Osteocyte (in vitro differentiated cells): ENCODE measurements around the gene SMYD3. TPM values are rescaled to one million over a fixed set of nuclear protein-coding genes. Genes with fewer than 3 reads are reported as not detected.

Experiments used
- DNase-seq: peaks from one replicate; pipeline ENCODE4 v3.0.0; 2021; ENCODE audit warnings: mixed read lengths; ENCODE audit not compliant: unreplicated experiment; ENCODE audit errors: extremely low spot score
- H3K27ac Mint-ChIP-seq: one replicate; pipeline ENCODE4 v1.8.0; 2021; ENCODE audit warnings: mild to moderate bottlenecking, mixed read lengths; ENCODE audit not compliant: unreplicated experiment
- H3K27me3 Mint-ChIP-seq: one replicate; pipeline ENCODE4 v1.8.0; 2021; ENCODE audit warnings: mixed read lengths; ENCODE audit not compliant: unreplicated experiment
- H3K36me3 Mint-ChIP-seq: one replicate; pipeline ENCODE4 v1.8.0; 2021; ENCODE audit warnings: mixed read lengths; ENCODE audit not compliant: unreplicated experiment
- H3K4me1 Mint-ChIP-seq: one replicate; pipeline ENCODE4 v1.8.0; 2021; ENCODE audit warnings: mixed read lengths; ENCODE audit not compliant: unreplicated experiment
- H3K4me3 Mint-ChIP-seq: one replicate; pipeline ENCODE4 v1.8.0; 2021; ENCODE audit warnings: mild to moderate bottlenecking, moderate library complexity, mixed read lengths; ENCODE audit not compliant: unreplicated experiment
- H3K9me3 Mint-ChIP-seq: one replicate; pipeline ENCODE4 v1.8.0; 2021; ENCODE audit warnings: mixed read lengths; ENCODE audit not compliant: unreplicated experiment
- CTCF ChIP-seq: fragments of 200-600 bp; sonication (generic); IDR thresholded peaks from 2 replicates; pipeline ENCODE4 v1.5.0; 2021; ENCODE audit warnings: antibody characterized with exemption, mild to moderate bottlenecking, moderate library complexity
- total RNA-seq: library from RNA; stranded (reverse); gene quantifications from 2 replicates; pipeline ENCODE4 v1.2.1, GENCODE V29; 2021

Gene SMYD3
- total RNA-seq, 1 donor from 2014 or later: 22.3 TPM

DNA sequence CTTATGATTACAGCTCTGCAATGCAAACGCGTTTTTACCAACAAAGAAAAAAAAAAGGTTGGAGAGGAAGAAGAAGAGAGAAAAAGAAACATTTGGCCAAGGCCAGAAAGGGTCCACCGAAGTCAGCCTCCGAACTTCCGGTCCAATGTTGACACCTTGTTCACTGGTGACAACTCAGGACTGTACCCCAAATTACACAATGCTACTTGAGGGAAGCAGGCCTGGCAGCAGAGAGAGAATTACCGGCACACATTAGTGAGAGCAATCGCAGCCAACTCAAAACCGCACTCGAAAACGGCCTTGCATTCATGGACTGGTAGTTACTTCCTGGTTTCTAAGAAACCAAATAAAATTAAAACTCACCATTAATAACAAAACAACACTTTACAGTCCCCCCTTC lies 699.8 kb downstream of the SMYD3 start:
- no peaks in the 10 kb centered on the region for H3K4me1 Mint-ChIP-seq
- H3K4me3 Mint-ChIP-seq: no peak overlapping the region
- peak; percentile 25 for DNase-seq
- TF ChIP-seq CTCF: no peak
- H3K36me3 Mint-ChIP-seq: no peaks in the 10 kb centered on the region
- H3K27ac Mint-ChIP-seq: no peak overlapping the region
- H3K9me3 Mint-ChIP-seq: no peaks in the 10 kb centered on the region
- H3K27me3 Mint-ChIP-seq: no peaks in the 10 kb centered on the region

- no peak for TF ChIP-seq CTCF
- no peak overlapping the region for H3K27ac Mint-ChIP-seq
- no peak for DNase-seq
- H3K9me3 Mint-ChIP-seq: no peaks in the 10 kb centered on the region
- H3K27me3 Mint-ChIP-seq: no peaks in the 10 kb centered on the region
- no peak overlapping the region for H3K4me3 Mint-ChIP-seq
- peaks cover 7% of the 10 kb centered on the region for H3K4me1 Mint-ChIP-seq
- no peaks in the 10 kb centered on the region for H3K36me3 Mint-ChIP-seq
Measured at GRCh38 chr1:245805532-245805931, 701.5 kb downstream of the SMYD3 start.

- H3K27me3 Mint-ChIP-seq: no peaks in the 10 kb centered on the region
- no peak overlapping the region for H3K4me3 Mint-ChIP-seq
- H3K27ac Mint-ChIP-seq: no peak overlapping the region
- H3K9me3 Mint-ChIP-seq: no peaks in the 10 kb centered on the region
- peak; percentile 64 for DNase-seq
- peaks cover 7% of the 10 kb centered on the region for H3K4me1 Mint-ChIP-seq
- no peak for TF ChIP-seq CTCF
- H3K36me3 Mint-ChIP-seq: no peaks in the 10 kb centered on the region
Measured at GRCh38 chr1:245804696-245805095, 702.4 kb downstream of the SMYD3 start.

- H3K27me3 Mint-ChIP-seq: no peaks in the 10 kb centered on the region
- no peak for DNase-seq
- H3K4me1 Mint-ChIP-seq: peaks cover 7% of the 10 kb centered on the region
- no peak overlapping the region for H3K4me3 Mint-ChIP-seq
- H3K36me3 Mint-ChIP-seq: no peaks in the 10 kb centered on the region
- H3K9me3 Mint-ChIP-seq: no peaks in the 10 kb centered on the region
- no peak for TF ChIP-seq CTCF
- H3K27ac Mint-ChIP-seq: no peak overlapping the region
Measured at GRCh38 chr1:245803666-245804037, 703.4 kb downstream of the SMYD3 start.

DNA sequence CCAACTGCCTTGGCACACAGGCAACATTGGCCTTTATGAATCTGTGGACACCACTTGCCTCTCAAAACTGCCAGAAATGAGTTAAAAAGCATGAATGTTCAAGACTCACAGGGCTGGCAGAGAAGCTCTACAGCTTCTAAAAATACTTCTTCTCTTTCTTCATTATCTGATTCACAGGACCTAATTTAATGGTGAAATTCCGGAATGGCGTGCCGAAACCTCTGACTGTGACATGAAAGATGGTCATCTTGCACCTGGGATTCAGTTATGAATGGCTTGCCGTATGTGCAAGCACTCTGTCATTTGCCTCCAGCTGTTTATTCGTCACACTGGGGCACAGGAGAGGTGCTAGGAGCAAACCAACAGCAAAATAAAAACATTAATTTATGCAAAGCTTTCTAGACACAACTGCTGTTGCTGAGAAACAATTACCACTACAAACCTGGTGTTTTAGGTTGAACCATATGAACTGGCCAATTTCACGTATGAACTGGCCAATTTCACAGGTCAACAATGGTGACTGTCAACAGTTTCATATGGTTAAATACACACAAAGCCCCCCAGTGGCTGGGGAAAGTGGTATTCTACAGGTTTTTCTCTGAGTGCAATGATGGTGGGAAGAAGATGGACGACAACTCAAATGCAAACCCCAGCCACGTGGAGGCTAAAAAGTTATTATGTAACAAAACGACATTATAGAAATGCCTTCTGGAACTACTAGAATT lies 704.0 kb downstream of the SMYD3 start:
- H3K27ac Mint-ChIP-seq: no peak overlapping the region

More for the DNA sequence above, 704.0 kb downstream of the SMYD3 start:
- H3K4me1 Mint-ChIP-seq: peaks cover 7% of the 10 kb centered on the region
- no peak overlapping the region for H3K4me3 Mint-ChIP-seq
- no peaks in the 10 kb centered on the region for H3K27me3 Mint-ChIP-seq
- no peaks in the 10 kb centered on the region for H3K36me3 Mint-ChIP-seq
- no peak for DNase-seq
- H3K9me3 Mint-ChIP-seq: no peaks in the 10 kb centered on the region
- no peak for TF ChIP-seq CTCF
